DMS53 treated with DMSO at 0.1 percent for 48 hours (cell line): ENCODE results near the gene ZFHX3.

ENCODE experiments used
- DNase-seq: peaks from one replicate; lab custom pipeline; 2025; ENCODE audit not compliant: unreplicated experiment; lab: John Stamatoyannopoulos, UW

Gene ZFHX3

GRCh38 chr16:73069581-73070262 is 21.8 kb upstream of the ZFHX3 start:
- no peak for DNase-seq

- peak; percentile 88 for DNase-seq
Observed at GRCh38 chr16:73068541-73069401, 20.8 kb upstream of the ZFHX3 start.

GRCh38 chr16:73067671-73068540 is 20.0 kb upstream of the ZFHX3 start:
- no peak for DNase-seq

- DNase-seq = no peak
Observed at GRCh38 chr16:73066927-73067670, 19.2 kb upstream of the ZFHX3 start.

- no peak for DNase-seq
Observed at GRCh38 chr16:73066331-73066926, 18.5 kb upstream of the ZFHX3 start.

GRCh38 chr16:73065632-73066330 is 17.9 kb upstream of the ZFHX3 start:
- DNase-seq = no peak

GRCh38 chr16:73064994-73065545 is 17.1 kb upstream of the ZFHX3 start:
- no peak for DNase-seq

GRCh38 chr16:73064212-73064993 is 16.5 kb upstream of the ZFHX3 start:
- DNase-seq = no peak

GRCh38 chr16:73063854-73064211 is 15.9 kb upstream of the ZFHX3 start:
- DNase-seq = no peak

GRCh38 chr16:73062743-73063733 is 15.1 kb upstream of the ZFHX3 start:
- DNase-seq = no peak

- no peak for DNase-seq
Observed at GRCh38 chr16:73062001-73062616, 14.2 kb upstream of the ZFHX3 start.

- no peak for DNase-seq
Observed at GRCh38 chr16:73060892-73061490, 13.1 kb upstream of the ZFHX3 start.

- no peak for DNase-seq
Observed at GRCh38 chr16:73059779-73060615, 12.1 kb upstream of the ZFHX3 start.

GRCh38 chr16:73058616-73059409 is 10.9 kb upstream of the ZFHX3 start:
- no peak for DNase-seq

- no peak for DNase-seq
Observed at GRCh38 chr16:73058221-73058615, 10.3 kb upstream of the ZFHX3 start.
